GM12878 (cell line): ENCODE results near the gene CNTRL. TPM values are rescaled to one million over a fixed set of nuclear protein-coding genes. Genes with fewer than 3 reads are reported as not detected.

ENCODE experiments used
- ATAC-seq: fragments of 200-7000 bp; cut with Tn5 transposase; 3 replicates; pipeline ENCODE4 v1.9.1; 2020; ENCODE audit warnings: mild to moderate bottlenecking, moderate library complexity
- BruUV-seq: library from RNA; stranded (reverse); fragments of 400-500 nt; replicated peaks from 2 replicates; lab custom pipeline; 2021; lab: Mats Ljungman, UMichigan
- CTCF ChIA-PET: fragments of 300-600 bp; sonication (Branson Sonifier 250); formaldehyde crosslinking; extraction: SDS; loops from one replicate; lab custom pipeline; 2021; ENCODE audit warnings: inconsistent platforms; lab: Yijun Ruan, JAX
- POLR2A ChIA-PET: fragments of 350-600 bp; formaldehyde crosslinking; extraction: SDS; loops from one replicate; lab custom pipeline; 2021; ENCODE audit warnings: inconsistent platforms; lab: Charles Lee
- RAD21 ChIA-PET: fragments of 300-600 bp; sonication (Branson Sonifier 250); formaldehyde crosslinking; loops from one replicate; lab custom pipeline; 2023; ENCODE audit warnings: antibody characterized with exemption; ENCODE audit not compliant: unreplicated experiment; lab: Charles Lee
- SMC1A ChIA-PET: fragments of 300-600 bp; sonication (Branson Sonifier 250); formaldehyde crosslinking; loops from one replicate; lab custom pipeline; 2023; ENCODE audit not compliant: unreplicated experiment, uncharacterized antibody; lab: Charles Lee
- DNase-seq: peaks from one replicate; pipeline ENCODE4 v3.0.0-alpha.2; 2011; ENCODE audit warnings: low read depth, low spot score
- FAIRE-seq: peaks from 3 replicates; lab custom pipeline; 2011; peaks lifted over from hg19 to GRCh38; lab: Jason Lieb, UNC
- H2AFZ ChIP-seq: 2 replicates; pipeline ENCODE4 v1.6.0; 2011; ENCODE audit warnings: low read depth, low read length, control low read depth; ENCODE audit not compliant: control insufficient read depth
- H3K27ac ChIP-seq: 2 replicates; pipeline ENCODE4 v1.5.1; 2011; ENCODE audit warnings: control low read depth; ENCODE audit not compliant: control insufficient read depth, insufficient read depth
- H3K27me3 ChIP-seq, 2 experiments: replicated peaks in 1 of 2; 2 replicates each; pipeline versions ENCODE4 v1.6.0 to v1.6.1; 2011; ENCODE audit warnings: low read length in 1 of 2; ENCODE audit not compliant: control insufficient read depth in 2 of 2, insufficient read depth in 2 of 2
- H3K36me3 ChIP-seq, 2 experiments: 2 replicates each; pipeline ENCODE4 v1.5.1; 2011; ENCODE audit warnings: low read length in 1 of 2; ENCODE audit not compliant: control insufficient read depth in 2 of 2, insufficient read depth in 2 of 2
- H3K4me1 ChIP-seq: 2 replicates; pipeline ENCODE4 v1.6.1; 2011; ENCODE audit warnings: mild to moderate bottlenecking, low read length, moderate library complexity, mixed read lengths; ENCODE audit not compliant: control insufficient read depth, insufficient read depth
- H3K4me2 ChIP-seq: 2 replicates; pipeline ENCODE4 v1.6.0; 2011; ENCODE audit warnings: control low read depth; ENCODE audit not compliant: control insufficient read depth, insufficient read depth
- H3K4me3 ChIP-seq: fragments of 200-600 bp; sonication (generic); 2 replicates; pipeline ENCODE4 v1.5.1; 2016
- H3K79me2 ChIP-seq: 2 replicates; pipeline ENCODE4 v1.6.0; 2011; ENCODE audit warnings: low read length; ENCODE audit not compliant: control insufficient read depth, insufficient read depth
- H3K9ac ChIP-seq: 2 replicates; pipeline ENCODE4 v1.8.0; 2011; ENCODE audit warnings: low read length, control low read depth, mixed read lengths; ENCODE audit not compliant: control insufficient read depth, insufficient read depth
- H3K9me3 ChIP-seq: replicated peaks from 3 replicates; pipeline ENCODE4 v1.5.1; 2011; ENCODE audit warnings: mild to moderate bottlenecking, low read length; ENCODE audit not compliant: control insufficient read depth, insufficient read depth
- H4K20me1 ChIP-seq: 2 replicates; pipeline ENCODE4 v1.6.0; 2011; ENCODE audit not compliant: control insufficient read depth, insufficient read depth
- ATF3 ChIP-seq: IDR thresholded peaks from 2 replicates; pipeline ENCODE4 v1.6.1; 2011; ENCODE audit warnings: low read depth, mild to moderate bottlenecking, low read length, moderate library complexity, borderline replicate concordance; ENCODE audit errors: extremely low read depth
- BRCA1 ChIP-seq: IDR thresholded peaks from 2 replicates; pipeline ENCODE4 v1.6.1; 2011; ENCODE audit warnings: low read depth, low read length, improper control_type of control experiment
- CREM ChIP-seq: IDR thresholded peaks from 2 replicates; pipeline ENCODE4 v1.6.1; 2014; ENCODE audit warnings: antibody characterized with exemption, low read depth
- EED ChIP-seq: sonication (generic); IDR thresholded peaks from 2 replicates; pipeline ENCODE4 v1.6.1; 2016; ENCODE audit warnings: antibody characterized with exemption, low read depth
- HDAC6 ChIP-seq: fragments of 200-600 bp; sonication (generic); IDR thresholded peaks from one replicate; pipeline ENCODE4 v1.8.0; 2017; ENCODE audit warnings: antibody characterized with exemption; ENCODE audit not compliant: unreplicated experiment
- IKZF2 ChIP-seq, 2 experiments: fragments of 450-650 bp; IDR thresholded peaks; 2 replicates each; pipeline ENCODE4 v1.6.1; 2017; ENCODE audit warnings: mild to moderate bottlenecking in 2 of 2, moderate library complexity in 2 of 2
- MXI1 ChIP-seq: fragments of 150-350 bp; IDR thresholded peaks from 2 replicates; pipeline ENCODE4 v1.6.1; 2011; ENCODE audit warnings: low read depth, mild to moderate bottlenecking, inconsistent platforms, low read length, improper control_type of control experiment
- NR2C2 ChIP-seq: IDR thresholded peaks from 2 replicates; pipeline ENCODE4 v1.6.1; 2011; ENCODE audit warnings: borderline replicate concordance, low read depth; ENCODE audit not compliant: control insufficient read depth, insufficient read length
- SMAD1 ChIP-seq: fragments of 450-650 bp; IDR thresholded peaks from 2 replicates; pipeline ENCODE4 v1.6.1; 2018; ENCODE audit warnings: mild to moderate bottlenecking, low read depth; ENCODE audit not compliant: partially characterized antibody
- SP1 ChIP-seq: IDR thresholded peaks from one replicate; pipeline ENCODE4 v1.6.1; 2011; ENCODE audit warnings: low read depth, low read length
- STAT1 ChIP-seq: fragments of 450-650 bp; conservative IDR thresholded peaks from 2 replicates; pipeline ENCODE4 v1.6.1; 2014; ENCODE audit warnings: antibody characterized with exemption, mild to moderate bottlenecking
- SUZ12 ChIP-seq: fragments of 200-600 bp; sonication (generic); IDR thresholded peaks from one replicate; pipeline ENCODE4 v1.6.1; 2018; ENCODE audit warnings: antibody characterized with exemption, mild to moderate bottlenecking; ENCODE audit not compliant: unreplicated experiment
- WRNIP1 ChIP-seq: IDR thresholded peaks from 2 replicates; pipeline ENCODE4 v1.6.1; 2011; ENCODE audit warnings: low read depth, low read length, improper control_type of control experiment, borderline replicate concordance
- WGBS: methylation state at CpG from one replicate; pipeline ENCODE4 v1.1.6; 2016; ENCODE audit warnings: low lambda C conversion rate; ENCODE audit not compliant: insufficient replicate concordance, insufficient coverage; ENCODE audit errors: missing lambda C conversion rate; 5-methylcytosine and 5-hydroxymethylcytosine counted together
- in situ Hi-C: fragments of 300-500 bp; cut with MboI; formaldehyde crosslinking; loops from 9 replicates; pipeline ENCODE4 v1.14.3; 2018; ENCODE audit warnings: mixed read lengths
- intact Hi-C: fragments of 100-400 bp; cut with micrococcal nuclease; formaldehyde crosslinking; loops from one replicate; pipeline ENCODE4 v1.14.2; 2022; ENCODE audit not compliant: unreplicated experiment
- polyA plus RNA-seq, 11 experiments: library from polyadenylated mRNA; depleted of rRNA in 4 of 11; unstranded in 6 of 11; stranded (reverse) in 5 of 11; fragments of >200 nt; fragmentation: Nextera tagmentation in 4 of 11; fragmentation: Illumina TruSeq in 1 of 11; extraction: Ambion mirVana in 4 of 11; extraction: Trizol in 1 of 11; gene quantifications; 1 replicate in 1 of 11; 2 replicates in 10 of 11; pipeline versions ENCODE4 v1.2.1 to v1.2.3, GENCODE V29; 2011 to 2016; ENCODE audit warnings: inconsistent platforms in 2 of 11, missing spikeins in 2 of 11, low read depth in 1 of 11
- total RNA-seq, 4 experiments: library from RNA; depleted of rRNA in 3 of 4; stranded (reverse); fragments of >200 nt in 3 of 4; fragmentation: Illumina TruSeq in 1 of 4; extraction: Trizol in 1 of 4; gene quantifications; 2 replicates each; pipeline versions ENCODE4 v1.2.1 to v1.2.3, GENCODE V29; 2013 to 2021
- TF ChIP-seq, protein P1 (sequence below): fragments of 450-650 bp; IDR thresholded peaks from 2 replicates; pipeline ENCODE4 v1.6.1; 2016; ENCODE audit warnings: mild to moderate bottlenecking, moderate library complexity, borderline replicate concordance

The CNTRL gene
- total and polyA plus RNA-seq, 10 of the 15 experiments (the other 5 are each of a cell fraction or from before 2014, with no cell fraction given), result 20.0 to 65.4 (median 38.8) TPM

GRCh38 chr9:121048175-121048574, 26.6 kb upstream of the CNTRL start:
- no peak overlapping the region for H2AFZ ChIP-seq
- in situ Hi-C loops (no loop called here), intact Hi-C loops (no loop called here)
- no peaks in the 10 kb centered on the region for H3K4me1 ChIP-seq
- SMC1A ChIA-PET, result interaction anchor here (1.7 to 6.5 kb wide), 2 partner anchors 12 to 19 kb away, joined by 4 to 45 read pairs; no protein-coding TSS in a partner anchor
- POLR2A ChIA-PET, result no interaction called here
- H3K36me3 ChIP-seq, result no peaks in the 10 kb centered on the region
- H3K9me3 ChIP-seq, result no peaks in the 10 kb centered on the region
- no TSS peak for BruUV-seq
- DNase-seq, result no peak
- no peak for TF ChIP-seq SMAD1
- H3K4me3 ChIP-seq, result no peak overlapping the region
- no peaks in the 10 kb centered on the region for H3K79me2 ChIP-seq
- no peak for ATAC-seq
- H4K20me1 ChIP-seq, result no peaks in the 10 kb centered on the region
- CTCF ChIA-PET, result interaction anchor here (0.9 to 6.7 kb wide), 2 partner anchors 12 to 17 kb away, joined by 3 to 86 read pairs; no protein-coding TSS in a partner anchor
- RAD21 ChIA-PET, result no interaction called here
- WGBS, result 90% methylated on average over 2 of the region's 2 CpGs
- FAIRE-seq, result no peak
- H3K27me3 ChIP-seq, result no peaks in the 10 kb centered on the region
- H3K27ac ChIP-seq, result no peak overlapping the region
- H3K4me2 ChIP-seq, result no peak overlapping the region
- no peak overlapping the region for H3K9ac ChIP-seq

DNA sequence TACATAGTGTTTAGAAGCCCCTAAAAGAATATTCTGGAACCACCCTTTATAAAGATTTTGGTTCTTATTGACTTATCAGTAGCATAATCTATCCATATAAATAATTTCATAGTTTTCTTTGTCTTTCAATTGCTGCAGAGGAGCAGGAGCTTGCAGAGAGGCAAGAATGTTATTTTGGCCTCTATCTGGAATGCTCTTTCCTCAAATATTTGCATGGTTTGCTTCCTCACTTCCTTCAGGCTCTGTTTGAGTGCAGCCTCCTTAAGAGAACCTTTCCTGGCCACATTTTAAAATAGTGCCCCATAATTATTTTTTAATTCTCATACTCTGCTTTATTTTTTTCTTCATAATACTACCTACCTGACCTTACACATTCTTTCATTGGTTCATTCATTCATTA, 26.1 kb upstream of the CNTRL start:
- intact Hi-C loops, result no loop called here
- CTCF ChIA-PET, result interaction anchor here (0.7 to 6.7 kb wide), 3 partner anchors 12 to 47 kb away, joined by 3 to 86 read pairs (median 3); no protein-coding TSS in a partner anchor
- DNase-seq (no peak), ATAC-seq (no peak), FAIRE-seq (no peak)
- Histone ChIP-seq H3K4me1 (no peaks in the 10 kb centered on the region), H3K27ac (no peak overlapping the region), H3K79me2 (no peaks in the 10 kb centered on the region), H3K4me2 (no peak overlapping the region), H3K9ac (no peak overlapping the region), H3K27me3 (no peaks in the 10 kb centered on the region), H3K9me3 (no peaks in the 10 kb centered on the region), H4K20me1 (no peaks in the 10 kb centered on the region), H3K36me3 (no peaks in the 10 kb centered on the region), H2AFZ (no peak overlapping the region), H3K4me3 (no peak overlapping the region)
- SMC1A ChIA-PET, result interaction anchor here (1.7 to 6.5 kb wide), 2 partner anchors 12 to 19 kb away, joined by 4 to 45 read pairs; no protein-coding TSS in a partner anchor
- BruUV-seq, result no TSS peak
- in situ Hi-C loops, result no loop called here
- POLR2A ChIA-PET, result no interaction called here
- RAD21 ChIA-PET, result no interaction called here
- TF ChIP-seq SP1, result no peak
- TF ChIP-seq SUZ12, result no peak
- no peak for TF ChIP-seq HDAC6
- TF ChIP-seq CREM, result no peak
- no peak for TF ChIP-seq STAT1
- TF ChIP-seq EED, result no peak
- TF ChIP-seq BRCA1, result no peak
- TF ChIP-seq MXI1, result no peak
- TF ChIP-seq, protein P1, sequence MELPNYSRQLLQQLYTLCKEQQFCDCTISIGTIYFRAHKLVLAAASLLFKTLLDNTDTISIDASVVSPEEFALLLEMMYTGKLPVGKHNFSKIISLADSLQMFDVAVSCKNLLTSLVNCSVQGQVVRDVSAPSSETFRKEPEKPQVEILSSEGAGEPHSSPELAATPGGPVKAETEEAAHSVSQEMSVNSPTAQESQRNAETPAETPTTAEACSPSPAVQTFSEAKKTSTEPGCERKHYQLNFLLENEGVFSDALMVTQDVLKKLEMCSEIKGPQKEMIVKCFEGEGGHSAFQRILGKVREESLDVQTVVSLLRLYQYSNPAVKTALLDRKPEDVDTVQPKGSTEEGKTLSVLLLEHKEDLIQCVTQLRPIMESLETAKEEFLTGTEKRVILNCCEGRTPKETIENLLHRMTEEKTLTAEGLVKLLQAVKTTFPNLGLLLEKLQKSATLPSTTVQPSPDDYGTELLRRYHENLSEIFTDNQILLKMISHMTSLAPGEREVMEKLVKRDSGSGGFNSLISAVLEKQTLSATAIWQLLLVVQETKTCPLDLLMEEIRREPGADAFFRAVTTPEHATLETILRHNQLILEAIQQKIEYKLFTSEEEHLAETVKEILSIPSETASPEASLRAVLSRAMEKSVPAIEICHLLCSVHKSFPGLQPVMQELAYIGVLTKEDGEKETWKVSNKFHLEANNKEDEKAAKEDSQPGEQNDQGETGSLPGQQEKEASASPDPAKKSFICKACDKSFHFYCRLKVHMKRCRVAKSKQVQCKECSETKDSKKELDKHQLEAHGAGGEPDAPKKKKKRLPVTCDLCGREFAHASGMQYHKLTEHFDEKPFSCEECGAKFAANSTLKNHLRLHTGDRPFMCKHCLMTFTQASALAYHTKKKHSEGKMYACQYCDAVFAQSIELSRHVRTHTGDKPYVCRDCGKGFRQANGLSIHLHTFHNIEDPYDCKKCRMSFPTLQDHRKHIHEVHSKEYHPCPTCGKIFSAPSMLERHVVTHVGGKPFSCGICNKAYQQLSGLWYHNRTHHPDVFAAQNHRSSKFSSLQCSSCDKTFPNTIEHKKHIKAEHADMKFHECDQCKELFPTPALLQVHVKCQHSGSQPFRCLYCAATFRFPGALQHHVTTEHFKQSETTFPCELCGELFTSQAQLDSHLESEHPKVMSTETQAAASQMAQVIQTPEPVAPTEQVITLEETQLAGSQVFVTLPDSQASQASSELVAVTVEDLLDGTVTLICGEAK, result no peak
- no peak for TF ChIP-seq WRNIP1
- TF ChIP-seq ATF3, result no peak
- no peak for TF ChIP-seq IKZF2 (IDR thresholded peaks at IDR 0.05)
- no peak for TF ChIP-seq NR2C2
